HepG2 (cell line): Measurements from ENCODE around the gene SLC26A4. TPM values are rescaled to one million over a fixed set of nuclear protein-coding genes. Genes with fewer than 3 reads are reported as not detected.

Experiments
- JARID2 ChIP-seq: sonication (generic); formaldehyde crosslinking; IDR thresholded peaks from 2 replicates; pipeline ENCODE4 v1.8.1; 2023; ENCODE audit warnings: missing genetic modification reagents, inconsistent platforms; ENCODE audit not compliant: insufficient replicate concordance
- ZFP1 ChIP-seq: IDR thresholded peaks from 2 replicates; pipeline ENCODE4 v1.6.1; 2016
- ZFP36L2 ChIP-seq: sonication (generic); formaldehyde crosslinking; IDR thresholded peaks from 2 replicates; pipeline ENCODE4 v1.4.0; 2020; ENCODE audit warnings: missing genetic modification reagents
- ZNF33B ChIP-seq: sonication (generic); formaldehyde crosslinking; IDR thresholded peaks from 2 replicates; pipeline ENCODE4 v1.5.1; 2020; ENCODE audit warnings: mild to moderate bottlenecking, missing genetic modification reagents
- ZNF574 ChIP-seq: sonication (generic); formaldehyde crosslinking; IDR thresholded peaks from 2 replicates; pipeline ENCODE4 v1.4.0; 2020; ENCODE audit warnings: missing genetic modification reagents
- ZNF7 ChIP-seq: IDR thresholded peaks from 2 replicates; pipeline ENCODE4 v1.6.1; 2016; ENCODE audit warnings: missing biosample characterization, missing genetic modification reagents
- ZNF770 ChIP-seq: sonication (generic); formaldehyde crosslinking; IDR thresholded peaks from 2 replicates; pipeline ENCODE4 v1.5.0; 2020; ENCODE audit warnings: mild to moderate bottlenecking, missing genetic modification reagents
- polyA plus RNA-seq, 8 experiments: library from polyadenylated mRNA; depleted of rRNA in 3 of 8; stranded (reverse) in 7 of 8; unstranded in 1 of 8; fragments of >200 nt; fragmentation: Illumina TruSeq in 4 of 8; extraction: Trizol in 4 of 8; gene quantifications; 2 replicates each; pipeline versions ENCODE4 v1.2.1 to v1.2.3, GENCODE V29; 2011 to 2016; ENCODE audit warnings: low read depth in 4 of 8, missing spikeins in 1 of 8, mixed read lengths in 1 of 8; ENCODE audit not compliant: insufficient read depth in 1 of 8
- total RNA-seq, 5 experiments: library from RNA; depleted of rRNA; stranded (reverse); fragments of >200 nt; fragmentation: Illumina TruSeq; extraction: Trizol; gene quantifications; 2 replicates each; pipeline ENCODE4 v1.2.3, GENCODE V29; 2016; ENCODE audit warnings: low read depth in 1 of 5
- TF ChIP-seq, protein P1 (sequence below): sonication (generic); formaldehyde crosslinking; IDR thresholded peaks from 2 replicates; pipeline ENCODE4 v1.4.0; 2020; ENCODE audit warnings: low read depth, missing genetic modification reagents
- TF ChIP-seq, protein P2 (sequence below): sonication (generic); formaldehyde crosslinking; IDR thresholded peaks from 2 replicates; pipeline ENCODE4 v1.8.1; 2023; ENCODE audit warnings: mild to moderate bottlenecking, missing genetic modification reagents
- TF ChIP-seq, protein P3 (sequence below): sonication (generic); formaldehyde crosslinking; IDR thresholded peaks from 2 replicates; pipeline ENCODE4 v1.9.0; 2021; ENCODE audit warnings: mild to moderate bottlenecking, missing genetic modification reagents

SLC26A4 gene
- total and polyA plus RNA-seq, 2 of the 13 experiments (the other 11 are each of a cell fraction or from before 2014, with no cell fraction given), result 0.08 to 0.11 TPM

DNA sequence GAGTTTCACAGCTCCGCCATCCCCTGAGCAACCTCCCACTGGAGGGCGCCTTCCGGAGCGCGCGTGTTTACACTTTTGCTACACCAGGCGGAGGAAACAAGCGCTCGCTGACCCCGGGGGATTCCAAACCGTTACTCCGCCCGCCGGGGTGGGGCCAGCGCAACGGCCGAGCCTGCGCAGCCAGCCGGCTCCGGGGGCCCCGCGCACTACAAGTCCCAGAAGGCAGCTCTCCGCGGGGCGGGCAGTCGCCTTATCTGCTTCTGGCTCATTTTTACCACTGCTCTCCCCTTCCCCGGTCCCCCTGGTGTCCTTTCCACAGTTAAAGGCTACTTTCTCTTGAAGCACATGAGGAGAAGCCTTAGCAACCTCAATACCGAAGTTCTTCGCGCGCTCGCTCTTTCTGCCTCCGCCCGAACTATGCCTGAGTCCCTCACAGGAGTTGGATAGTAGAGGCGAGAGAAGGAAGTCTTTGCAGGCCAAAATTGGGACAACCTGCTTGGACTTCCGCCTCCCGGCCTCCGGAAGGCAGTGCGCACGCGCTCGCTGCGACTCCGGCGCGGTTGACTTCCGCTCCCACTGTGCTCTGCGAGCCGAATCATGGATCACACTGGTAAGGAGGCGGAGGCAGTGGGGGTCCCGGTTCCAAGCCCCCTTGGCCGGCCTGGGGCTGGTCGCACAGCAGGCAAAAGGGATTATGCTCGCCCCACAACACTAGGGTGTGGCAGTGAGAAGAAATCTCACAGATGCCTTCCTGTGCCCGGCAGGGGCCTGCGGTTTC lies 83.1 kb downstream of the SLC26A4 start, which contains the start of gene CBLL1 (continued):
- TF ChIP-seq, protein P1, sequence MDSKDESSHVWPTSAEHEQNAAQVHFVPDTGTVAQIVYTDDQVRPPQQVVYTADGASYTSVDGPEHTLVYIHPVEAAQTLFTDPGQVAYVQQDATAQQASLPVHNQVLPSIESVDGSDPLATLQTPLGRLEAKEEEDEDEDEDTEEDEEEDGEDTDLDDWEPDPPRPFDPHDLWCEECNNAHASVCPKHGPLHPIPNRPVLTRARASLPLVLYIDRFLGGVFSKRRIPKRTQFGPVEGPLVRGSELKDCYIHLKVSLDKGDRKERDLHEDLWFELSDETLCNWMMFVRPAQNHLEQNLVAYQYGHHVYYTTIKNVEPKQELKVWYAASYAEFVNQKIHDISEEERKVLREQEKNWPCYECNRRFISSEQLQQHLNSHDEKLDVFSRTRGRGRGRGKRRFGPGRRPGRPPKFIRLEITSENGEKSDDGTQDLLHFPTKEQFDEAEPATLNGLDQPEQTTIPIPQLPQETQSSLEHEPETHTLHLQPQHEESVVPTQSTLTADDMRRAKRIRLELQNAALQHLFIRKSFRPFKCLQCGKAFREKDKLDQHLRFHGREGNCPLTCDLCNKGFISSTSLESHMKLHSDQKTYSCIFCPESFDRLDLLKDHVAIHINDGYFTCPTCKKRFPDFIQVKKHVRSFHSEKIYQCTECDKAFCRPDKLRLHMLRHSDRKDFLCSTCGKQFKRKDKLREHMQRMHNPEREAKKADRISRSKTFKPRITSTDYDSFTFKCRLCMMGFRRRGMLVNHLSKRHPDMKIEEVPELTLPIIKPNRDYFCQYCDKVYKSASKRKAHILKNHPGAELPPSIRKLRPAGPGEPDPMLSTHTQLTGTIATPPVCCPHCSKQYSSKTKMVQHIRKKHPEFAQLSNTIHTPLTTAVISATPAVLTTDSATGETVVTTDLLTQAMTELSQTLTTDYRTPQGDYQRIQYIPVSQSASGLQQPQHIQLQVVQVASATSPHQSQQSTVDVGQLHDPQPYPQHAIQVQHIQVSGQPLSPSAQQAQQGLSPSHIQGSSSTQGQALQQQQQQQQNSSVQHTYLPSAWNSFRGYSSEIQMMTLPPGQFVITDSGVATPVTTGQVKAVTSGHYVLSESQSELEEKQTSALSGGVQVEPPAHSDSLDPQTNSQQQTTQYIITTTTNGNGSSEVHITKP (CRISPR knock-in tag), result no peak
- peak; percentile 94 for TF ChIP-seq ZNF574
- TF ChIP-seq ZFP1, result no peak
- TF ChIP-seq ZNF770 (CRISPR knock-in tag), result no peak
- no peak for TF ChIP-seq ZFP36L2
- no peak for TF ChIP-seq ZNF7 (CRISPR knock-in tag)
- TF ChIP-seq, protein P2, sequence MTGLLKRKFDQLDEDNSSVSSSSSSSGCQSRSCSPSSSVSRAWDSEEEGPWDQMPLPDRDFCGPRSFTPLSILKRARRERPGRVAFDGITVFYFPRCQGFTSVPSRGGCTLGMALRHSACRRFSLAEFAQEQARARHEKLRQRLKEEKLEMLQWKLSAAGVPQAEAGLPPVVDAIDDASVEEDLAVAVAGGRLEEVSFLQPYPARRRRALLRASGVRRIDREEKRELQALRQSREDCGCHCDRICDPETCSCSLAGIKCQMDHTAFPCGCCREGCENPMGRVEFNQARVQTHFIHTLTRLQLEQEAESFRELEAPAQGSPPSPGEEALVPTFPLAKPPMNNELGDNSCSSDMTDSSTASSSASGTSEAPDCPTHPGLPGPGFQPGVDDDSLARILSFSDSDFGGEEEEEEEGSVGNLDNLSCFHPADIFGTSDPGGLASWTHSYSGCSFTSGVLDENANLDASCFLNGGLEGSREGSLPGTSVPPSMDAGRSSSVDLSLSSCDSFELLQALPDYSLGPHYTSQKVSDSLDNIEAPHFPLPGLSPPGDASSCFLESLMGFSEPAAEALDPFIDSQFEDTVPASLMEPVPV (CRISPR knock-in tag), result no peak; the same call in 1 of the 2 replicates
- TF ChIP-seq JARID2, result no peak
- peak; percentile 65; the same call in 1 of the 2 replicates for TF ChIP-seq ZNF33B
- TF ChIP-seq, protein P3, sequence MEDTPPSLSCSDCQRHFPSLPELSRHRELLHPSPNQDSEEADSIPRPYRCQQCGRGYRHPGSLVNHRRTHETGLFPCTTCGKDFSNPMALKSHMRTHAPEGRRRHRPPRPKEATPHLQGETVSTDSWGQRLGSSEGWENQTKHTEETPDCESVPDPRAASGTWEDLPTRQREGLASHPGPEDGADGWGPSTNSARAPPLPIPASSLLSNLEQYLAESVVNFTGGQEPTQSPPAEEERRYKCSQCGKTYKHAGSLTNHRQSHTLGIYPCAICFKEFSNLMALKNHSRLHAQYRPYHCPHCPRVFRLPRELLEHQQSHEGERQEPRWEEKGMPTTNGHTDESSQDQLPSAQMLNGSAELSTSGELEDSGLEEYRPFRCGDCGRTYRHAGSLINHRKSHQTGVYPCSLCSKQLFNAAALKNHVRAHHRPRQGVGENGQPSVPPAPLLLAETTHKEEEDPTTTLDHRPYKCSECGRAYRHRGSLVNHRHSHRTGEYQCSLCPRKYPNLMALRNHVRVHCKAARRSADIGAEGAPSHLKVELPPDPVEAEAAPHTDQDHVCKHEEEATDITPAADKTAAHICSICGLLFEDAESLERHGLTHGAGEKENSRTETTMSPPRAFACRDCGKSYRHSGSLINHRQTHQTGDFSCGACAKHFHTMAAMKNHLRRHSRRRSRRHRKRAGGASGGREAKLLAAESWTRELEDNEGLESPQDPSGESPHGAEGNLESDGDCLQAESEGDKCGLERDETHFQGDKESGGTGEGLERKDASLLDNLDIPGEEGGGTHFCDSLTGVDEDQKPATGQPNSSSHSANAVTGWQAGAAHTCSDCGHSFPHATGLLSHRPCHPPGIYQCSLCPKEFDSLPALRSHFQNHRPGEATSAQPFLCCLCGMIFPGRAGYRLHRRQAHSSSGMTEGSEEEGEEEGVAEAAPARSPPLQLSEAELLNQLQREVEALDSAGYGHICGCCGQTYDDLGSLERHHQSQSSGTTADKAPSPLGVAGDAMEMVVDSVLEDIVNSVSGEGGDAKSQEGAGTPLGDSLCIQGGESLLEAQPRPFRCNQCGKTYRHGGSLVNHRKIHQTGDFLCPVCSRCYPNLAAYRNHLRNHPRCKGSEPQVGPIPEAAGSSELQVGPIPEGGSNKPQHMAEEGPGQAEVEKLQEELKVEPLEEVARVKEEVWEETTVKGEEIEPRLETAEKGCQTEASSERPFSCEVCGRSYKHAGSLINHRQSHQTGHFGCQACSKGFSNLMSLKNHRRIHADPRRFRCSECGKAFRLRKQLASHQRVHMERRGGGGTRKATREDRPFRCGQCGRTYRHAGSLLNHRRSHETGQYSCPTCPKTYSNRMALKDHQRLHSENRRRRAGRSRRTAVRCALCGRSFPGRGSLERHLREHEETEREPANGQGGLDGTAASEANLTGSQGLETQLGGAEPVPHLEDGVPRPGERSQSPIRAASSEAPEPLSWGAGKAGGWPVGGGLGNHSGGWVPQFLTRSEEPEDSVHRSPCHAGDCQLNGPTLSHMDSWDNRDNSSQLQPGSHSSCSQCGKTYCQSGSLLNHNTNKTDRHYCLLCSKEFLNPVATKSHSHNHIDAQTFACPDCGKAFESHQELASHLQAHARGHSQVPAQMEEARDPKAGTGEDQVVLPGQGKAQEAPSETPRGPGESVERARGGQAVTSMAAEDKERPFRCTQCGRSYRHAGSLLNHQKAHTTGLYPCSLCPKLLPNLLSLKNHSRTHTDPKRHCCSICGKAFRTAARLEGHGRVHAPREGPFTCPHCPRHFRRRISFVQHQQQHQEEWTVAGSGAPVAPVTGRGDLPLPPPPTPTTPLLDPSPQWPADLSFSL (CRISPR knock-in tag), result no peak
